GM12875 (cell line): ENCODE measurements around the gene AGPAT2.

Experiments
- H3K4me3 ChIP-seq: one replicate; pipeline ENCODE4 v1.5.1; 2011; ENCODE audit warnings: low read depth, low read length, control low read depth
- CTCF ChIP-seq: IDR thresholded peaks from 2 replicates; pipeline ENCODE4 v1.5.1; 2011; ENCODE audit warnings: low read depth, mild to moderate bottlenecking, control low read depth, inconsistent platforms, low read length, moderate library complexity, borderline replicate concordance; ENCODE audit not compliant: insufficient read depth

The AGPAT2 gene

GRCh38 chr9:136658849-136659535 lies 28.3 kb downstream of the AGPAT2 start:
- no peak for TF ChIP-seq CTCF
- H3K4me3 ChIP-seq = no peak overlapping the region

GRCh38 chr9:136657974-136658848 lies 29.0 kb downstream of the AGPAT2 start:
- H3K4me3 ChIP-seq = no peak overlapping the region

GRCh38 chr9:136656795-136657611 lies 30.3 kb downstream of the AGPAT2 start:
- no peak for TF ChIP-seq CTCF

More at GRCh38 chr9:136657974-136658848, 29.0 kb downstream of the AGPAT2 start:
- TF ChIP-seq CTCF = no peak

GRCh38 chr9:136656183-136656738 lies 31.0 kb downstream of the AGPAT2 start:
- H3K4me3 ChIP-seq = no peak overlapping the region
- TF ChIP-seq CTCF = no peak

More at GRCh38 chr9:136656795-136657611, 30.3 kb downstream of the AGPAT2 start:
- no peak overlapping the region for H3K4me3 ChIP-seq

GRCh38 chr9:136655536-136656182 lies 31.6 kb downstream of the AGPAT2 start:
- no peak for TF ChIP-seq CTCF
- H3K4me3 ChIP-seq = no peak overlapping the region

- no peak overlapping the region for H3K4me3 ChIP-seq
- no peak for TF ChIP-seq CTCF
These were observed 32.3 kb downstream of the AGPAT2 start for GRCh38 chr9:136654820-136655535.
